Midbrain (tissue), 1 donor: ENCODE data around the gene JAKMIP1.

Source experiments
- DNase-seq: peaks from one replicate; lab custom pipeline; 2025; lab: John Stamatoyannopoulos, UW

Gene JAKMIP1

DNA sequence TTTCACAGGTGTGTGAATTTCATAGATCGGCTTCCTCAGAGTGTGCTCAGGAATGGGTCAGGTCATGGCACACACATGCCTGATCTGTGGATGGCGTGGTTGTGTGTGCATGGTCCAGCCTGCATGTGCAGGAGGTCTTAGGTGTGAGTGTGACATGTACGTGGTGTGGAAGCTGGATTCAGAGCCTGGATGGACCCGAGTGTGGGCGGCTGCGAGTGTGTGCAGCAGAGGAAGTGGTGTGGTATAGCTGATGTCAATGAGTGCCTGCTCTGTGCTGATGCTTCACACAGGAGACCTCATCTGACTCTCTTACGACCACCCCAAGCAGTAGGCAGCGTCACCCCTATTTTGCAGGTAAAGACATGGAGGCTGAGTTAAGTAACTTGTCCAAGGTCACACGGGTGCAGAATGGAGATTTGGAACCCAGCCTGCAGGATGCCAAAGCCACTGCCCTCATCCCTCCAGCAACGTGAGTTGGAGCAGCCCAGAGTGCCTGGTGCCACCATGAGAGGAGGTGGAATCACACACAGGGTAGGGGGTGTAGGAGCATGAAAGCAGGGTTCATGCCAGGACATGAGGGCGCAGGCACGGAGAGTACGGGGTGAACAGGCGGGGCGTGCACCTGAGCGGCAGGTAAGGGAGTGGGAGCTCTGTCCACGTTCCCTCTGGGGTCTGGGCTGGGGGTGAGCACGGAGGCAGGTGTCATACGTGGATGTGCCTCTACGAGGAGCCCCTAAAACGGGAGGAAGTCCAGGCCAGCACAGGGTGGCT is 157.9 kb downstream of the JAKMIP1 start:
- no peak for DNase-seq

- DNase-seq = no peak
Observed at GRCh38 chr4:6041800-6042199, 158.5 kb downstream of the JAKMIP1 start.

GRCh38 chr4:6038711-6039110 is 161.6 kb downstream of the JAKMIP1 start:
- no peak for DNase-seq

- no peak for DNase-seq
Observed at GRCh38 chr4:6035786-6036185, 164.6 kb downstream of the JAKMIP1 start.

- DNase-seq = no peak
Observed at GRCh38 chr4:6033381-6033780, 167.0 kb downstream of the JAKMIP1 start.

DNA sequence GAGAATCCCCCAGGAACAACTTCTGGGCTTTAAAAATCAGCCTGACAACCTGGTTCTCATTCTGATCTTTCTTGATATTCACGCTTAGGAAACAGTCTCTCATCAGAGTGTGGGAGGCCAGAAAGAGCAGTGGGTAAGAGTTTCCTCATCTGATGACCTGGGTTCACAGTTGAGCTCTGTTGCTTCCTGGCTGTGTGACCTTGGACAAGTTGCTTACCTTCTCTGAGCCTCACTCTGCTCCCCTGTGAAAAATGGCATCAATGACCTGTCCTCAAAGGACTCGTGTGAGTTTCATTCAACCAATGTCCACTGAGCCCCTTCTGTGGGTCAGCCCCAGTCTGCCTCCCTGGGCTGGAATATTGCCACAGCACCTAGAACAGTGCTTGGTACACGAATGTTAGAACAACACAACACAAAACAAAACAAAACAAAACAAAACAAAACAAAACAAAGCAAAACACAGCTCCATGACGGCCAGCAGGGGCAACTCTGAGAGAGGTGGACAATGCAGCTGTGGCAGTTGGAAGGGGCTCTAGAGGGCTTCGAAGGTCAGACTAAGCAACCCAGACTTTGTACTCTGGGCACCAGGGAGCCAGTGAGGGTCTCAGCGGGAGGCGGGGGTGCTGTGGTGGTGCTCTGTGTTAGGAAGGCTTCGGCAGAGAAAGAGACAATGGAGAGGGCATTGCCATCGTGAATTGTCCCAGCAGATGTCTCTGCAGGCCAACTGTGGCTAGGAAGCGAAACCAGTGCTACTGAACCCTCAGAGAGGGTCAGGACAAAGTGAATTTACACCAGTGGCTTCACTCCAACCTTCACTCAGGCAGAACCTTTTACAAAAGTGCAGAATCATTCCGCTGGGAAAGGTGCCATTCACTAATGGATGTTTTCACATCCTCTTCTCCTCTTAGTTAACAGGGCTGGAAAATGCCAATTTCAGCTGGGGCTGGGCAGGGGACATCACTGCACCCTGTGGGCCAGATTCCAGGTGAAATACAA is 167.8 kb downstream of the JAKMIP1 start:
- peak; percentile 65 for DNase-seq

- no peak for DNase-seq
Observed at GRCh38 chr4:6031846-6032245, 168.5 kb downstream of the JAKMIP1 start.

DNA sequence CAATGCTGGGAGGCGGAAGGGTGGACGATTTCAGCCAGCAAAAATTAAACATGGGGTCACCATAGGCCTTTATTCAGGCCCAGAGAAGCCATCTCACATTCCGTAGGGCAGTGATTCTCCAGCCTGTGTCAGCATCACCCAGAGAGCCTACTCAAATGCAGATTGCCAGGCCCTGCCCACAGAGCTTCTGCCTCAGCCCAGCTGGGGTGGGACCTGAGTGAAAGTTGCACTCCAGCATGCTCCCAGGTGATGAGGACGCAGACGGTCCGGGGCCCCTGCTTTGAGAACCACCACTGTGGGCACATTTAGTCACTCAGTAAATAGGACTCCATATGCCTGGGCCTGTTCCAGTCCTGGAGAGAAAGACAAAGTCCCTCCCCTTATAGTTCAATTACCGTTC is 169.7 kb downstream of the JAKMIP1 start:
- DNase-seq = no peak

DNA sequence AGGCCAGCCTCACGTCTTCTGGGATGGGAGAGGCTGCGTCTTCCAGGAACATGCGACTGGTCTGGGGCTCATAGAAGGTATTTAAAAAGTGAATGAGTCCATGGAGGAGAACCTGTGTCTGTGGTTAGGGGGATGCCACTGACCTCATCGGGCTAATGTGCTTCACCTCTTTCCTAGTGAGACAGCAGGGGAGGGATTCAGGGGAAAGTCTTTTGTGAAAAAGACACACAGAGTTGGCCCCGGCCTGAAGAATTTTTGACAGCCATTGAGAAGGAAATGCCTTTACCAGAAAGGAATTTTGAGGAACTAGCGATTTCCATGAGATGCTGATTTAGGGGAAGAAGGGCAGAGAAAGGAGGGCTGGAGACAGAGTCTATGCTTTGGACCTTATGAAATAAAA is 171.1 kb downstream of the JAKMIP1 start:
- no peak for DNase-seq

GRCh38 chr4:6028168-6028567 is 172.2 kb downstream of the JAKMIP1 start:
- no peak for DNase-seq

DNA sequence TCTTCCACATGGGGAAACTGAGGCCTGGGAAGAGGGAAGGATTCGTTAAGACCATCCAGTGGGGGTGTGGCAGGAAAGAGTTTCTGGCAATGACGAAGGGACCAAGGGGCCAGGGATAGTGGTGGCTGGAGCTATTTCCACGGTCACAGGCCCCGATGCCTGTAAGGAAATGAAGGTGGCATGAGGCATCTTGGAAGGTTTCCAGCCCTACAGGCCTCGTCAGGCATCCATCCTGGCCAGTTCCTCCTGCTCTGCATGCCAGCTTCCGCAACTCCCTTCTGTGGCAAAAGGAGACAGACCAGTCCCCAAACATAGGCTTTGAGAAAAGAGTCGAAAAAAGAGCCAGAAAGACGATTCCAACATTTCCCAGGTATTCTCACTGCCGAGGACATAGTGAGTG is 173.0 kb downstream of the JAKMIP1 start:
- DNase-seq = no peak

- no peak for DNase-seq
Observed at GRCh38 chr4:6024313-6024960, 175.9 kb downstream of the JAKMIP1 start.

DNA sequence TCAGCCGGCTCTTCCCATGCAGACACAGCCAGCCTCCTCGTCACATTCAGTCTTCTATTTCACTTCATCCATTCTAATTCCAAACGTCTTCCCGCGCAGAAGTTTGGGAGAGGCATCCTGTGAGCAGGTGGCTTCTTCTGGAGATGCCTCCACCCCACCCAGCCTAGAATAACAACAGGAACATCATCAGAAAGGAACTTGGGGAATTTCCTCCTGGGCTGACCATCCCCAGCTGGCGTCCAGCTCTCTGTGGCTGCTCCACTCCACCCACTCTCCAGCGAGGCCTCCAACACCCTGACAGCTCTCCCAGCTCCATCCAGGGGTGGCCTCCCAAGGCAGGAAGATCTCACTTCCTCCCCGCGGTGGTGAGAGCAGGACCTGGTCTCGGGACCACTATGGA is 176.6 kb downstream of the JAKMIP1 start:
- no peak for DNase-seq

- DNase-seq = no peak
Observed at GRCh38 chr4:6022607-6023288, 177.6 kb downstream of the JAKMIP1 start.

DNA sequence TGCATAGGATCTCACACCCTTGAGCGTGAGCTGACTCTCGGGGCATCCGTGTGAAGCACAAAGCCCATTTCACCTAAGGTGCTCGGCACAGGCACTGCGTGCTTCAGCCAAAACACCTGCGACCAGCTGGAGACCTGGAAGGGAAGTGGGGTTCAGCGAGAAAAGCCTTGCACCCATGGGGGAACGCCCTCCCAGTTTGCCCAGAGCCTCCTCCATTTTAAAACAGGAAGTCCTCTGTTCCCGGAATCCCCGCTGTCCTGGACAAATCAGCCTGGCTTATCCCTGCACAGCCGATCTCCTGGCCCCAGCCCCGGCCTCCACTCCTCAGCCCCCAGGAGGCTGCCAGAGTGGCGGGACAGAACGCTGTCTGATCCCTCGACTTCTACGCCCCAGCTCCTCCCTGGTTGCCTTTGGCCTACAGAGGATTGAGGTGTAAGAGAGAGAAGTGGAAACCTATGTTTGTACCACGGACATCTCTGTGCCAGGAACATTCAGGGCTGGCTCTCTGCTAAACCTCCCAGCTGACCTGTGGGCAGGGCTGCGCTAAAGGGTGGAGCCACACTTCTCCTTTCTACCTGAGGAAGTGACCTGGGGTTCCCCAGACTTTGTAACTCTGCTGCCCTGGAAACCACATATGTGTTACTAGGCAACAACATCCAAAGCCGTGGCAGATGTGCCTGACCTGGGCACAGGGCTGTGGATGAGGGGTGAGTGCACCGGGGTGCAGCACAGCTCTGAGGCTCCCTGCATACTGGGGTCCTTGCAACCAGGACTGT is 178.3 kb downstream of the JAKMIP1 start:
- DNase-seq = no peak

DNA sequence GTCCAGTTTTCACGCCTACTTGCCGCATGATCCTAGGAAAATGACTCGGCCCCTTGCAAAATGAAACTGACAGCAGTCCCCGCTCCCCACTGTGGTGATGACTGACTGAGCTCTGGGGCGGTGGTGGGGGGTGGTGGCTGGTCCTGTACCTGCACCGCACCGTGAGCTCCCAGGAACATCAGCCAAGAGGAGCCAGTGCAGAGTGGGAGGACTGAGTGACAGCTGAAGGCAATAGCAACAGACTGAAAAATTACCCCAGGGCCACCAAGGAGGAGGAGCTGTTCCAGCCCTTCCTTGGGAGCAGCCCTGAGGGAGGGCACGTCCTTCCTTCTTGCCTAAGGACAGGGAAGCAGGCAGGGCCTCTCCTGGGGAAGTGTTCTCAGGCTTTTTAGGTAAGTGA is 179.7 kb downstream of the JAKMIP1 start:
- DNase-seq = no peak

- peak; percentile 57 for DNase-seq
Observed at GRCh38 chr4:6019316-6020263, 180.8 kb downstream of the JAKMIP1 start.

- DNase-seq = no peak
Observed at GRCh38 chr4:6018331-6018730, 182.0 kb downstream of the JAKMIP1 start, which contains the start of gene C4orf50. Gene C4orf50 (minus strand): TSS chr4:6018431.

- no peak for DNase-seq
Observed at GRCh38 chr4:6017800-6018199, 182.5 kb downstream of the JAKMIP1 start.

GRCh38 chr4:6017030-6017429 is 183.3 kb downstream of the JAKMIP1 start:
- DNase-seq = no peak
